ENCODE measurements around the gene MIPOL1.

- no peak for TF ChIP-seq CTCF (IDR thresholded peaks at IDR 0.05)
- no peak for TF ChIP-seq POLR2A (IDR thresholded peaks at IDR 0.05)
Measured at GRCh38 chr14:37480446-37481290, 282.9 kb downstream of the MIPOL1 start.
